ENCODE results near the gene UMODL1. TPM values are rescaled to one million over a fixed set of nuclear protein-coding genes. Genes with fewer than 3 reads are reported as not detected.

UMODL1 gene
- total RNA-seq, 2 experiments from 2014 or later, result 7.4 to 12.3 TPM

- intact Hi-C loops (cut with micrococcal nuclease; ENCODE audit: unreplicated experiment), result loop anchor here (2.0 to 10.0 kb wide), 8 partner anchors 53 to 639 kb away; partner anchors contain the start of gene MX1
- Histone ChIP-seq H3K36me3 (ENCODE audit: insufficient read depth, low read length) (no peaks in the 10 kb centered on the region), H2AFZ (ENCODE audit: low read length) (peak overlapping the region; percentile 12; the same call in 1 of the 2 replicates), H3K4me3 (ENCODE audit: low read depth, low read length, poor library complexity, severe bottlenecking) (peak overlapping the region; percentile 68), H3K4me1 (ENCODE audit: insufficient read depth, low read length, poor library complexity, severe bottlenecking) (peaks cover 90% of the 10 kb centered on the region), H3K27ac (ENCODE audit: low read depth, low read length, poor library complexity, severe bottlenecking) (peak overlapping the region; percentile 93), H3K4me2 (ENCODE audit: low read length) (peak overlapping the region; percentile 94), H3K9me2 (ENCODE audit: insufficient read depth, low read length) (no peaks in the 10 kb centered on the region), H4K20me1 (ENCODE audit: insufficient read depth, low read length) (no peaks in the 10 kb centered on the region), H3K79me2 (ENCODE audit: insufficient read depth, low read depth, low read length) (peaks cover 14% of the 10 kb centered on the region; the same call in 1 of the 2 replicates), H3K9me3 (ENCODE audit: low read length) (no peaks in the 10 kb centered on the region)
- no peak for TF ChIP-seq EZH2phosphoT487 (IDR thresholded peaks at IDR 0.05; ENCODE audit: borderline replicate concordance, low read depth, low read length)
- TF ChIP-seq, protein P1, sequence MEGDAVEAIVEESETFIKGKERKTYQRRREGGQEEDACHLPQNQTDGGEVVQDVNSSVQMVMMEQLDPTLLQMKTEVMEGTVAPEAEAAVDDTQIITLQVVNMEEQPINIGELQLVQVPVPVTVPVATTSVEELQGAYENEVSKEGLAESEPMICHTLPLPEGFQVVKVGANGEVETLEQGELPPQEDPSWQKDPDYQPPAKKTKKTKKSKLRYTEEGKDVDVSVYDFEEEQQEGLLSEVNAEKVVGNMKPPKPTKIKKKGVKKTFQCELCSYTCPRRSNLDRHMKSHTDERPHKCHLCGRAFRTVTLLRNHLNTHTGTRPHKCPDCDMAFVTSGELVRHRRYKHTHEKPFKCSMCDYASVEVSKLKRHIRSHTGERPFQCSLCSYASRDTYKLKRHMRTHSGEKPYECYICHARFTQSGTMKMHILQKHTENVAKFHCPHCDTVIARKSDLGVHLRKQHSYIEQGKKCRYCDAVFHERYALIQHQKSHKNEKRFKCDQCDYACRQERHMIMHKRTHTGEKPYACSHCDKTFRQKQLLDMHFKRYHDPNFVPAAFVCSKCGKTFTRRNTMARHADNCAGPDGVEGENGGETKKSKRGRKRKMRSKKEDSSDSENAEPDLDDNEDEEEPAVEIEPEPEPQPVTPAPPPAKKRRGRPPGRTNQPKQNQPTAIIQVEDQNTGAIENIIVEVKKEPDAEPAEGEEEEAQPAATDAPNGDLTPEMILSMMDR (conservative IDR thresholded peaks at IDR 0.05; ENCODE audit: low read length), result peak; percentile 21; the same call in 1 of the 2 replicates
- ChIA-PET CTCF (ENCODE audit: unreplicated experiment) (interaction anchor here (0.7 kb wide), 1 partner anchor 44 kb away, joined by 3 read pairs; no protein-coding TSS in a partner anchor), POLR2A (interaction anchor here (0.6 to 2.3 kb wide), 11 partner anchors 9 to 200 kb away, joined by 3 to 11 read pairs (median 3); no protein-coding TSS in a partner anchor)
- peak; percentile 92 for DNase-seq (ENCODE audit: low spot score)
- BruUV-seq (replicated peaks), result TSS peak; percentile 70
These were observed 7.3 kb upstream of the UMODL1 start for GRCh38 chr21:42063571-42064521.

DNA sequence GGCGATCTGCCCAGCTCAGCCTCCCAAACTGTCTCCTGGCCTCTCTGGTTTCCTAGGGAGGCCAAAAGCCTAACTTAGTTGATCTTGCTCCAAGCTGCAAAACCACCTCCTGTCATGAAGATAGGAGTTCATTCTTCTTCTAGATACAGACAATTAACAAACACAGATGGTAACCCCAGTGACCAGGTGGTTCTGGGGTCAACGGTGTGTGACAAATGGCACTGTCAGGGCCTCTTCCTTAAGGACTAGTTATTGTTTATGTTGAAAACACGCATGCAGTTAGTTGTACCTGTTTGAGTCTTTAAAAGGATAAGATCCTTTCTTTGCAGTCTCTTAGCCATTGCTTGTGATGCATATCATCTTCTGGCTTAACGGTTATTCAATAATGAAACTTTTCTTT, 4.6 kb upstream of the UMODL1 start:
- ChIA-PET CTCF (ENCODE audit: unreplicated experiment) (interaction anchor here (1.0 kb wide), 1 partner anchor 203 kb away, joined by 7 read pairs; no protein-coding TSS in a partner anchor), POLR2A (interaction anchor here (1.0 to 1.5 kb wide), 3 partner anchors 10 to 51 kb away, joined by 4 to 6 read pairs (median 4); no protein-coding TSS in a partner anchor)
- peak overlapping the region; percentile 1; the same call in 1 of the 2 replicates for H2AFZ ChIP-seq (ENCODE audit: low read length)
- H3K9me3 ChIP-seq (ENCODE audit: low read length), result no peaks in the 10 kb centered on the region
- peak; percentile 91 for DNase-seq (ENCODE audit: low spot score)
- peaks cover 87% of the 10 kb centered on the region for H3K4me1 ChIP-seq (ENCODE audit: insufficient read depth, low read length, poor library complexity, severe bottlenecking)
- H3K9me2 ChIP-seq (ENCODE audit: insufficient read depth, low read length), result no peaks in the 10 kb centered on the region
- no TSS peak for BruUV-seq (replicated peaks)
- H3K4me3 ChIP-seq (ENCODE audit: low read depth, low read length, poor library complexity, severe bottlenecking), result peak overlapping the region; percentile 68
- no peaks in the 10 kb centered on the region for H3K36me3 ChIP-seq (ENCODE audit: insufficient read depth, low read length)
- peak overlapping the region; percentile 94 for H3K4me2 ChIP-seq (ENCODE audit: low read length)
- intact Hi-C loops (cut with micrococcal nuclease; ENCODE audit: unreplicated experiment), result loop anchor here (1.0 to 10.0 kb wide), 3 partner anchors 41 to 642 kb away; partner anchors contain the start of gene MX1
- H3K27ac ChIP-seq (ENCODE audit: low read depth, low read length, poor library complexity, severe bottlenecking), result peak overlapping the region; percentile 93
- no peak for TF ChIP-seq EZH2phosphoT487 (IDR thresholded peaks at IDR 0.05; ENCODE audit: borderline replicate concordance, low read depth, low read length)
- TF ChIP-seq, protein P1 (conservative IDR thresholded peaks at IDR 0.05; ENCODE audit: low read length), result no peak
- no peaks in the 10 kb centered on the region for H4K20me1 ChIP-seq (ENCODE audit: insufficient read depth, low read length)
- H3K79me2 ChIP-seq (ENCODE audit: insufficient read depth, low read depth, low read length), result peaks cover 14% of the 10 kb centered on the region; the same call in 1 of the 2 replicates

All from OCI-LY7 (cell line).